Trophoblast cell (in vitro differentiated cells and primary cell): ENCODE results near the gene CD1C. TPM values are rescaled to one million over a fixed set of nuclear protein-coding genes. Genes with fewer than 3 reads are reported as not detected.

ENCODE experiments used
- DNase-seq, 2 donors: peaks; one replicate each; pipeline ENCODE4 v3.0.0-alpha.2; 2016
- H2AFZ ChIP-seq: 2 replicates; pipeline ENCODE4 v1.6.1; 2013; ENCODE audit warnings: low read length, moderate library complexity, mild to moderate bottlenecking; ENCODE audit not compliant: insufficient read depth, poor library complexity
- H2AK5ac ChIP-seq: 2 replicates; pipeline ENCODE4 v1.6.1; 2013; ENCODE audit warnings: mild to moderate bottlenecking, low read length
- H2BK120ac ChIP-seq: 2 replicates; pipeline ENCODE4 v1.6.1; 2013; ENCODE audit warnings: low read length, mild to moderate bottlenecking, moderate library complexity; ENCODE audit not compliant: insufficient read depth, poor library complexity
- H2BK12ac ChIP-seq: 2 replicates; pipeline ENCODE4 v1.6.1; 2013; ENCODE audit warnings: mild to moderate bottlenecking, low read length, moderate library complexity
- H2BK5ac ChIP-seq: 2 replicates; pipeline ENCODE4 v1.6.1; 2013; ENCODE audit warnings: low read length, low read depth, moderate library complexity, mild to moderate bottlenecking; ENCODE audit not compliant: poor library complexity
- H3K14ac ChIP-seq: 2 replicates; pipeline ENCODE4 v1.6.1; 2013; ENCODE audit warnings: mild to moderate bottlenecking, low read length
- H3K18ac ChIP-seq: 2 replicates; pipeline ENCODE4 v1.6.1; 2013; ENCODE audit warnings: mild to moderate bottlenecking, low read length
- H3K23ac ChIP-seq: 2 replicates; pipeline ENCODE4 v1.6.1; 2013; ENCODE audit warnings: low read length
- H3K27ac ChIP-seq: 2 replicates; pipeline ENCODE4 v1.5.1; 2013; ENCODE audit warnings: low read depth, mild to moderate bottlenecking, inconsistent platforms, low read length, moderate library complexity
- H3K27me3 ChIP-seq: 2 replicates; pipeline ENCODE4 v1.6.1; 2013; ENCODE audit warnings: inconsistent platforms, mild to moderate bottlenecking, low read length, moderate library complexity; ENCODE audit not compliant: insufficient read depth
- H3K36me3 ChIP-seq, 2 experiments: 1 replicate in 1 of 2; 2 replicates in 1 of 2; pipeline ENCODE4 v1.6.1; 2013; ENCODE audit warnings: low read length in 2 of 2, mild to moderate bottlenecking in 2 of 2, moderate library complexity in 1 of 2; ENCODE audit not compliant: insufficient read depth in 2 of 2, control insufficient read depth in 1 of 2
- H3K4ac ChIP-seq: 2 replicates; pipeline ENCODE4 v1.6.1; 2013; ENCODE audit warnings: low read depth, mild to moderate bottlenecking, low read length, moderate library complexity
- H3K4me1 ChIP-seq, 2 experiments: 1 replicate in 1 of 2; 2 replicates in 1 of 2; pipeline ENCODE4 v1.6.1; 2013; ENCODE audit warnings: low read length in 2 of 2, mild to moderate bottlenecking in 2 of 2, moderate library complexity in 1 of 2; ENCODE audit not compliant: insufficient read depth in 2 of 2, control insufficient read depth in 1 of 2
- H3K4me2 ChIP-seq: 2 replicates; pipeline ENCODE4 v1.6.1; 2013; ENCODE audit warnings: inconsistent platforms, mild to moderate bottlenecking, low read length, moderate library complexity
- H3K4me3 ChIP-seq: 2 replicates; pipeline ENCODE4 v1.5.1; 2013; ENCODE audit warnings: mild to moderate bottlenecking, low read depth, low read length, inconsistent platforms
- H3K79me1 ChIP-seq: one replicate; pipeline ENCODE4 v1.6.1; 2013; ENCODE audit warnings: low read length
- H3K79me2 ChIP-seq: 2 replicates; pipeline ENCODE4 v1.6.1; 2013; ENCODE audit warnings: low read length, mild to moderate bottlenecking; ENCODE audit not compliant: control insufficient read depth, insufficient read depth, poor library complexity
- H3K9ac ChIP-seq: 2 replicates; pipeline ENCODE4 v1.6.1; 2013; ENCODE audit warnings: mild to moderate bottlenecking, low read length
- H3K9me3 ChIP-seq: 2 replicates; pipeline ENCODE4 v1.6.1; 2013; ENCODE audit warnings: low read depth, mild to moderate bottlenecking, control low read depth, inconsistent platforms, low read length; ENCODE audit not compliant: insufficient read depth
- H4K12ac ChIP-seq: 2 replicates; pipeline ENCODE4 v1.6.1; 2013; ENCODE audit warnings: low read depth, mild to moderate bottlenecking, low read length, moderate library complexity
- H4K8ac ChIP-seq: 2 replicates; pipeline ENCODE4 v1.6.1; 2013; ENCODE audit warnings: low read depth, mild to moderate bottlenecking, low read length, moderate library complexity
- H4K91ac ChIP-seq: one replicate; pipeline ENCODE4 v1.6.1; 2013; ENCODE audit warnings: low read depth, mild to moderate bottlenecking, low read length, moderate library complexity
- WGBS: extraction: QIAGEN DNeasy Blood & Tissue Kit; methylation state at CpG from one replicate; pipeline ENCODE4 v1.1.7; 2013; ENCODE audit warnings: missing lambda C conversion rate; ENCODE audit not compliant: insufficient read length, insufficient coverage; ENCODE audit errors: extremely low coverage; 5-methylcytosine and 5-hydroxymethylcytosine counted together
- polyA plus RNA-seq: library from polyadenylated mRNA; stranded (reverse); fragments of 200-250 nt; gene quantifications from 2 replicates; pipeline ENCODE4 v1.2.3, GENCODE V29; 2013

The CD1C gene
- polyA plus RNA-seq: not detected in 2 replicates

DNA sequence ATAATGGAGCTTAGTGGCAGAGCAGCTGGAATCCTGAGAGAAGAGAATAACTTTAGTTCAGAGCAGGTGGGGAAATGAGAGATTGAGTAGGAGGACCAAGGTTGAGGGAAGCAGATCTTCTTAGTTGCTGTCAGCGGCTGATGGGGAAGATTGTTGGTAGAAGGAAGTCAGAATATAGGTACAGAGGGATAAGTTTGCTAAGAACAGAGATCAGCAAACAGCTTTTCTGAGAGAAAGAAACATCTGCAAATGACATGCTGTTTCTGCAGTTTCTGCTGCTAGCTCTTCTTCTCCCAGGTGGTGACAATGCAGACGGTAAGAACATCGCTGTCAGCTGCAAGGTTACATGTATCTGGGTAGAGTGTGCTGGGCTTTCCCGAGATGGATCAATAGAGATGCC is at the start of gene CD1C:
Gene CD1C, plus strand, starts transcription at position 113 of the 400 bp plus-strand sequence. Its CDS starts 142 bp downstream, at position 255.
- Histone ChIP-seq H4K8ac (no peak within 1 kb of the TSS), H2AFZ (no peak within 1 kb of the TSS), H2AK5ac (no peak within 1 kb of the TSS), H3K36me3 (no peaks in the 10 kb centered on the region), H2BK5ac (no peak within 1 kb of the TSS), H2BK12ac (no peak within 1 kb of the TSS), H3K23ac (peak within 1 kb of the TSS; percentile 53), H3K4ac (no peak within 1 kb of the TSS), H3K27me3 (no peaks in the 10 kb centered on the region), H3K79me1 (no peaks in the 10 kb centered on the region), H3K4me3 (no peak within 1 kb of the TSS), H3K27ac (no peak within 1 kb of the TSS), H3K79me2 (no peaks in the 10 kb centered on the region), H3K18ac (no peak within 1 kb of the TSS), H3K9me3 (peaks cover 3% of the 10 kb centered on the region), H3K14ac (no peak within 1 kb of the TSS), H3K4me2 (no peak within 1 kb of the TSS), H3K9ac (no peak within 1 kb of the TSS), H4K12ac (no peak within 1 kb of the TSS), H4K91ac (no peak within 1 kb of the TSS), H3K4me1 (no peaks in the 10 kb centered on the region), H2BK120ac (no peak within 1 kb of the TSS)
- DNase-seq: no peak
- WGBS: no CpG with 5 or more reads among the region's 4 CpGs

DNA sequence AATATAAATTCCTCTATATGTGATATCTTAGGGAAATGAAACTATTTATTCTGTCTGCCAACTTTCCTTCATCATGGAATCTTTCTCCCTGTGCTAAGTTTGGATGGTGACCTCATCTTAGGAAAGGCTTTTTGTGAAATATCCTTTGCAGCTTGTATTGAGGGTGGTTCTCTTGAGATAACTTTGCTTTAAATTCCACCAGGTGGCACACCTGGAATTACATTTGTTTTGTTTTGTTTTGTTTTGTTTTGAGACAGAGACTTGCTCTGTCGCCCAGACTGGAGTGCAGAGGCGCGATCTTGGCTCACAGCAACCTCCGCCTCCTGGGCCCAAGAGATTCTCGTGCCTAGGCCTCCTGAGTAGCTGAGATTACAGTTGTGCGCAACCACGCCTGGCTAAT is 43.1 kb upstream of the CD1C start:
- H2AK5ac ChIP-seq: no peak overlapping the region
- no peaks in the 10 kb centered on the region for H3K27me3 ChIP-seq
- no peak overlapping the region for H3K23ac ChIP-seq
- H4K8ac ChIP-seq: no peak overlapping the region
- no peak overlapping the region for H2AFZ ChIP-seq
- H3K79me2 ChIP-seq: no peaks in the 10 kb centered on the region
- no peak overlapping the region for H3K4me2 ChIP-seq
- H2BK120ac ChIP-seq: no peak overlapping the region
- H3K79me1 ChIP-seq: no peaks in the 10 kb centered on the region
- H4K12ac ChIP-seq: no peak overlapping the region
- H3K9me3 ChIP-seq: no peaks in the 10 kb centered on the region
- no peaks in the 10 kb centered on the region for H3K36me3 ChIP-seq
- H3K18ac ChIP-seq: no peak overlapping the region
- WGBS: no CpG with 5 or more reads among the region's 7 CpGs
- H2BK5ac ChIP-seq: no peak overlapping the region
- no peak overlapping the region for H2BK12ac ChIP-seq
- no peak overlapping the region for H3K9ac ChIP-seq
- H4K91ac ChIP-seq: no peak overlapping the region
- no peak overlapping the region for H3K4ac ChIP-seq
- no peak overlapping the region for H3K4me3 ChIP-seq
- H3K27ac ChIP-seq: no peak overlapping the region
- no peak overlapping the region for H3K14ac ChIP-seq
- H3K4me1 ChIP-seq: peaks cover 0 to 3% of the 10 kb centered on the region in 2 experiments
- DNase-seq: no peak

DNA sequence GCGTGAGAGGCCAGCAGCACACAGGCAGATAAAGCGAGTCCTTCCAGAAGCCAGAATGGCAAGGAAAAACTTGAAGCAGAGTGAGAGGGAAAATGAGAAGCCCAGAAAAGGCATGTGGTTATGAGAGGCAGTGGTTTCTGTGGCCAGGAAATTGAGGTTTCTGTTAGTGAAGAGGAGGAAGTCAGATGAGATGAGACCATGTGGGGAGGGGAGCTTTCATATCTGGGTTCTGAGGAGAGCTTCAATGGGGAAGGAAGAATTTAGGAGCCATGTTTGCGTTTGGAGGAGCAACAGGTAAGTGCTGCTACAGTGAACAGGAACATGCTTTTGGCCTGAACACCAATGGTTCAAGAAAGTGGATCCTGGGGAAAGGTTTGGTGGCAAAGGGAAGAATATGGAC is 41.6 kb upstream of the CD1C start:
- no peak overlapping the region for H2BK5ac ChIP-seq
- DNase-seq: peak in 1 of 2 donors; percentile 5
- no peaks in the 10 kb centered on the region for H3K9me3 ChIP-seq
- peaks cover 0 to 3% of the 10 kb centered on the region in 2 experiments for H3K4me1 ChIP-seq
- H4K12ac ChIP-seq: no peak overlapping the region
- no peaks in the 10 kb centered on the region for H3K27me3 ChIP-seq
- no peak overlapping the region for H3K9ac ChIP-seq
- no peak overlapping the region for H3K23ac ChIP-seq
- no peak overlapping the region for H3K18ac ChIP-seq
- no peaks in the 10 kb centered on the region for H3K79me2 ChIP-seq
- H4K8ac ChIP-seq: no peak overlapping the region
- H3K36me3 ChIP-seq: no peaks in the 10 kb centered on the region
- H2AK5ac ChIP-seq: no peak overlapping the region
- H3K27ac ChIP-seq: no peak overlapping the region
- no peak overlapping the region for H2BK12ac ChIP-seq
- H4K91ac ChIP-seq: no peak overlapping the region
- H3K4me3 ChIP-seq: no peak overlapping the region
- no peak overlapping the region for H3K4me2 ChIP-seq
- H2AFZ ChIP-seq: no peak overlapping the region
- no peak overlapping the region for H2BK120ac ChIP-seq
- no peak overlapping the region for H3K14ac ChIP-seq
- H3K79me1 ChIP-seq: no peaks in the 10 kb centered on the region
- H3K4ac ChIP-seq: no peak overlapping the region
- WGBS: no CpG with 5 or more reads among the region's 3 CpGs

DNA sequence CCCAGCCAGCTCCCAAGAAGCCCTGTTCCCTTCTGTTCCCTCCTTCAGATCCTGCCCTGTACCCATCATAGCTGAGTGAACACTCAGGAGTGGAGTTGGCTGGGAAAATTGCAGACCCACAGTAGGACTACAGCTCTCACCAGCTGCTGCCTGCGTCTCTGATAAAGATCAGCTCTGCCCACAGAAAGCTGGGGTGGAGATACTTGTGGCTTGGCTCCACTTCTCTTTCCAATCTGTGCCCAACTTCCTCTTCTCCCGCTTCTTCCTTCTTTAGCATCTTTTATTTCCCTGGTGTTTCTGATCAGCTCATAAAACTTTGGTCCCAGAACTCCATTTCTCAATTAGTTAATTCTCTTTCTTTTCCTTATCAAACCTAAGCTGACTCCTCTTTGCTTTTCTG is 41.0 kb upstream of the CD1C start:
- H3K27ac ChIP-seq: no peak overlapping the region
- no peaks in the 10 kb centered on the region for H3K27me3 ChIP-seq
- no peaks in the 10 kb centered on the region for H3K36me3 ChIP-seq
- no peaks in the 10 kb centered on the region for H3K79me1 ChIP-seq
- peaks cover 0 to 3% of the 10 kb centered on the region in 2 experiments for H3K4me1 ChIP-seq
- H3K14ac ChIP-seq: no peak overlapping the region
- no peak overlapping the region for H2BK12ac ChIP-seq
- no peak overlapping the region for H3K4me3 ChIP-seq
- no peak overlapping the region for H3K4me2 ChIP-seq
- H2AK5ac ChIP-seq: no peak overlapping the region
- no peak overlapping the region for H3K9ac ChIP-seq
- no peak overlapping the region for H3K23ac ChIP-seq
- H4K12ac ChIP-seq: no peak overlapping the region
- H4K91ac ChIP-seq: no peak overlapping the region
- H2BK120ac ChIP-seq: no peak overlapping the region
- no peaks in the 10 kb centered on the region for H3K9me3 ChIP-seq
- H3K18ac ChIP-seq: no peak overlapping the region
- no peak overlapping the region for H3K4ac ChIP-seq
- DNase-seq: no peak
- H2AFZ ChIP-seq: no peak overlapping the region
- H2BK5ac ChIP-seq: no peak overlapping the region
- H4K8ac ChIP-seq: no peak overlapping the region
- WGBS: no CpG with 5 or more reads among the region's 2 CpGs
- H3K79me2 ChIP-seq: no peaks in the 10 kb centered on the region
